Aorta (tissue), 5 donors: ENCODE measurements around the gene FASLG. TPM values are rescaled to one million over a fixed set of nuclear protein-coding genes. Genes with fewer than 3 reads are reported as not detected.
"Not testable (repeated sequence)": the region's sequence is repeated elsewhere in the genome, so short reads cannot be mapped to it uniquely, and the experiment has no call there.

ENCODE experiments used
- ATAC-seq: fragments of 200-7000 bp; cut with Tn5 transposase; one replicate; pipeline ENCODE4 v1.9.1; 2022; ENCODE audit warnings: moderate library complexity; ENCODE audit not compliant: low FRiP score
- DNase-seq, 2 donors: peaks; one replicate each; pipeline ENCODE4 v3.0.0-alpha.2; 2020
- H3K27ac ChIP-seq, 2 donors: one replicate each; pipeline ENCODE4 v1.5.1; 2013; ENCODE audit warnings: low read length in 2 of 2, mild to moderate bottlenecking in 2 of 2, moderate library complexity in 2 of 2, control low read depth in 1 of 2, inconsistent platforms in 1 of 2, low read depth in 1 of 2
- H3K27me3 ChIP-seq, 2 donors: one replicate each; pipeline ENCODE4 v1.6.1; 2013; ENCODE audit warnings: control low read depth in 1 of 2, low read length in 1 of 2, mild to moderate bottlenecking in 1 of 2, moderate library complexity in 1 of 2; ENCODE audit not compliant: insufficient read depth in 2 of 2, control insufficient read depth in 1 of 2
- H3K36me3 ChIP-seq, 2 donors: one replicate each; pipeline ENCODE4 v1.6.1; 2013; ENCODE audit warnings: control low read depth in 1 of 2, low read length in 1 of 2, mild to moderate bottlenecking in 1 of 2; ENCODE audit not compliant: insufficient read depth in 2 of 2, control insufficient read depth in 1 of 2
- H3K4me1 ChIP-seq, 2 donors: one replicate each; pipeline ENCODE4 v1.6.1; 2013; ENCODE audit warnings: low read length in 2 of 2, control low read depth in 1 of 2, mild to moderate bottlenecking in 1 of 2, moderate library complexity in 1 of 2; ENCODE audit not compliant: insufficient read depth in 2 of 2, control insufficient read depth in 1 of 2
- H3K4me3 ChIP-seq, 2 donors: one replicate each; pipeline ENCODE4 v1.5.1; 2013; ENCODE audit warnings: low read length in 2 of 2, control low read depth in 1 of 2, mild to moderate bottlenecking in 1 of 2
- H3K9me3 ChIP-seq: one replicate; pipeline ENCODE4 v1.6.1; 2013; ENCODE audit warnings: mild to moderate bottlenecking, low read length; ENCODE audit not compliant: control insufficient read depth
- WGBS, 2 donors: extraction: QIAGEN DNeasy Blood & Tissue Kit; methylation state at CpG; one replicate each; pipeline ENCODE4 v1.1.7; 2013; 5-methylcytosine and 5-hydroxymethylcytosine counted together
- intact Hi-C, 2 donors: fragments of 100-400 bp; cut with DNase I; formaldehyde crosslinking; loops; one replicate each; pipeline versions ENCODE4 v1.14.2 to v1.15.0; 2022
- polyA plus RNA-seq, 2 donors: library from polyadenylated mRNA; stranded (reverse); fragments of 200-250 nt; gene quantifications; one replicate each; pipeline ENCODE4 v1.2.3, GENCODE V29; 2013
- total RNA-seq, 2 donors: library from RNA; stranded (reverse); fragmentation: NEBNext Ultra II Directional; extraction: Animal tissue kit (Norgen Biotek cat#: 25700); gene quantifications; one replicate each; pipeline ENCODE4 v1.2.1, GENCODE V29; 2021
- donor health status: healthy with polysubstance abuse.
- donor health status: Bipolar disorder and iron deficiency.
- donor health status: DM: no; HTN: no; CAD: no.
- donor health status: DM: no; HTN: no; CAD: no.
- donor health status: DM: yes; HTN: yes; CAD: no.

The FASLG gene
- total and polyA plus RNA-seq, 4 donors: 0.33 TPM; not detected in 3

GRCh38 chr1:172682812-172683211 is 23.9 kb downstream of the FASLG start:
- no peak overlapping the region for H3K4me3 ChIP-seq
- H3K4me1 ChIP-seq: no peaks in the 10 kb centered on the region
- no peak for ATAC-seq
- no peak for DNase-seq
- no peaks in the 10 kb centered on the region for H3K27me3 ChIP-seq
- H3K27ac ChIP-seq: no peak overlapping the region
- intact Hi-C loops: no loop called here
- H3K9me3 ChIP-seq: no peaks in the 10 kb centered on the region
- H3K36me3 ChIP-seq: no peaks in the 10 kb centered on the region
- WGBS, 2 donors: 71 to 75% methylated on average over 3 of the region's 3 CpGs

GRCh38 chr1:172686143-172686542 is 27.2 kb downstream of the FASLG start:
- WGBS, 2 donors: 82 to 87% methylated on average over 1 of the region's 1 CpG
- no peaks in the 10 kb centered on the region for H3K27me3 ChIP-seq
- H3K4me3 ChIP-seq: no peak overlapping the region
- no peaks in the 10 kb centered on the region for H3K36me3 ChIP-seq
- DNase-seq (no peak), ATAC-seq (no peak)
- H3K9me3 ChIP-seq: no peaks in the 10 kb centered on the region
- H3K4me1 ChIP-seq: no peaks in the 10 kb centered on the region
- intact Hi-C loops: no loop called here
- H3K27ac ChIP-seq: no peak overlapping the region

GRCh38 chr1:172688428-172689085 is 29.7 kb downstream of the FASLG start:
- H3K4me3 ChIP-seq, intact Hi-C loops, DNase-seq, H3K4me1 ChIP-seq, H3K36me3 ChIP-seq, ATAC-seq, H3K9me3 ChIP-seq, H3K27me3 ChIP-seq, H3K27ac ChIP-seq: not testable (repeated sequence)
- 65 to 67% methylated on average over 2 of the region's 2 CpGs for WGBS, 2 donors

GRCh38 chr1:172690925-172691324 is 32.0 kb downstream of the FASLG start:
- H3K4me1 ChIP-seq, H3K4me3 ChIP-seq, H3K27ac ChIP-seq, intact Hi-C loops, H3K36me3 ChIP-seq, DNase-seq, ATAC-seq, H3K9me3 ChIP-seq, H3K27me3 ChIP-seq: not testable (repeated sequence)
- WGBS, 2 donors: 82 to 88% methylated on average over 1 of the region's 1 CpG

GRCh38 chr1:172697534-172698002 is 38.7 kb downstream of the FASLG start:
- intact Hi-C loops: no loop called here
- 76 to 78% methylated on average over 4 of the region's 4 CpGs for WGBS, 2 donors
- no peak overlapping the region for H3K27ac ChIP-seq
- H3K27me3 ChIP-seq: no peaks in the 10 kb centered on the region
- no peak overlapping the region for H3K4me3 ChIP-seq
- H3K9me3 ChIP-seq: no peaks in the 10 kb centered on the region
- no peaks in the 10 kb centered on the region for H3K36me3 ChIP-seq
- ATAC-seq (no peak), DNase-seq (no peak)
- no peaks in the 10 kb centered on the region for H3K4me1 ChIP-seq

GRCh38 chr1:172698224-172698623 is 39.3 kb downstream of the FASLG start:
- WGBS, 2 donors: 84 to 89% methylated on average over 2 of the region's 2 CpGs
- intact Hi-C loops: no loop called here
- no peak for DNase-seq
- no peaks in the 10 kb centered on the region for H3K36me3 ChIP-seq
- no peak overlapping the region for H3K4me3 ChIP-seq
- ATAC-seq: no peak
- H3K27ac ChIP-seq: no peak overlapping the region
- no peaks in the 10 kb centered on the region for H3K4me1 ChIP-seq
- no peaks in the 10 kb centered on the region for H3K9me3 ChIP-seq
- no peaks in the 10 kb centered on the region for H3K27me3 ChIP-seq

GRCh38 chr1:172699111-172699510 is 40.2 kb downstream of the FASLG start:
- no peaks in the 10 kb centered on the region for H3K36me3 ChIP-seq
- H3K9me3 ChIP-seq: no peaks in the 10 kb centered on the region
- DNase-seq (peak in 1 of 2 donors; percentile 44), ATAC-seq (no peak)
- no peaks in the 10 kb centered on the region for H3K4me1 ChIP-seq
- H3K27me3 ChIP-seq: no peaks in the 10 kb centered on the region
- intact Hi-C loops: no loop called here
- H3K4me3 ChIP-seq: no peak overlapping the region
- 64 to 68% methylated on average over 3 of the region's 3 CpGs for WGBS, 2 donors
- H3K27ac ChIP-seq: no peak overlapping the region

GRCh38 chr1:172699695-172700227 is 40.9 kb downstream of the FASLG start:
- H3K4me1 ChIP-seq: no peaks in the 10 kb centered on the region
- WGBS, 2 donors: 9 to 11% methylated on average over 4 of the region's 4 CpGs
- intact Hi-C loops: no loop called here
- H3K36me3 ChIP-seq: no peaks in the 10 kb centered on the region
- no peak overlapping the region for H3K4me3 ChIP-seq
- DNase-seq (no peak), ATAC-seq (peak; percentile 29)
- H3K9me3 ChIP-seq: no peaks in the 10 kb centered on the region
- H3K27ac ChIP-seq: no peak overlapping the region
- H3K27me3 ChIP-seq: no peaks in the 10 kb centered on the region

GRCh38 chr1:172700556-172700955 is 41.7 kb downstream of the FASLG start:
- Histone ChIP-seq H3K27me3 (no peaks in the 10 kb centered on the region), H3K36me3 (no peaks in the 10 kb centered on the region), H3K4me3 (no peak overlapping the region), H3K9me3 (no peaks in the 10 kb centered on the region), H3K4me1 (no peaks in the 10 kb centered on the region), H3K27ac (no peak overlapping the region)
- DNase-seq (no peak), ATAC-seq (no peak)
- WGBS, 2 donors: 91% methylated on average over 3 of the region's 3 CpGs
- intact Hi-C loops: no loop called here
